GM06990 (cell line): ENCODE data around the gene APOL1.
"Not testable (repeated sequence)": the region's sequence is repeated elsewhere in the genome, so short reads cannot be mapped to it uniquely, and the experiment has no call there.

ENCODE experiments used
- DNase-seq: peaks from one replicate; pipeline ENCODE4 v3.0.0-alpha.2; 2011; ENCODE audit not compliant: insufficient read length; ENCODE audit errors: extremely low read depth
- H3K27me3 ChIP-seq: replicated peaks from 2 replicates; pipeline ENCODE4 v1.6.0; 2011; ENCODE audit warnings: low read length; ENCODE audit not compliant: control insufficient read depth, insufficient read depth
- H3K36me3 ChIP-seq: 2 replicates; pipeline ENCODE4 v1.5.1; 2011; ENCODE audit warnings: low read length; ENCODE audit not compliant: control insufficient read depth, insufficient read depth
- H3K4me3 ChIP-seq: replicated peaks from 2 replicates; pipeline ENCODE4 v1.5.1; 2011; ENCODE audit warnings: low read depth, mild to moderate bottlenecking, control low read depth, low read length
- CTCF ChIP-seq: IDR thresholded peaks from 2 replicates; pipeline ENCODE4 v1.5.1; 2011; ENCODE audit warnings: low read length, control low read depth, mild to moderate bottlenecking, inconsistent platforms; ENCODE audit not compliant: insufficient read depth, poor library complexity, severe bottlenecking

The APOL1 gene

GRCh38 chr22:36253523-36254490 lies 874 bp downstream of the APOL1 start:
- no peak for DNase-seq
- peak overlapping the region; percentile 82 for H3K4me3 ChIP-seq
- H3K27me3 ChIP-seq = no peaks in the 10 kb centered on the region
- no peak for TF ChIP-seq CTCF
- H3K36me3 ChIP-seq = peaks cover 2% of the 10 kb centered on the region; the same call in 1 of the 2 replicates

- H3K27me3 ChIP-seq, DNase-seq, H3K4me3 ChIP-seq, H3K36me3 ChIP-seq: not testable (repeated sequence)
These were observed 2.6 kb downstream of the APOL1 start for GRCh38 chr22:36255572-36255971.

GRCh38 chr22:36256478-36256877 lies 3.5 kb downstream of the APOL1 start:
- no peak for DNase-seq
- Histone ChIP-seq H3K36me3 (peaks cover 6% of the 10 kb centered on the region), H3K4me3 (no peak overlapping the region), H3K27me3 (no peaks in the 10 kb centered on the region)
- TF ChIP-seq CTCF = no peak

GRCh38 chr22:36257308-36257707 lies 4.4 kb downstream of the APOL1 start:
- DNase-seq = no peak
- TF ChIP-seq CTCF = no peak
- Histone ChIP-seq H3K36me3 (peaks cover 6% of the 10 kb centered on the region), H3K4me3 (no peak overlapping the region), H3K27me3 (no peaks in the 10 kb centered on the region)

GRCh38 chr22:36257948-36258670 lies 5.2 kb downstream of the APOL1 start:
- DNase-seq = no peak
- TF ChIP-seq CTCF = no peak
- peaks cover 8% of the 10 kb centered on the region for H3K36me3 ChIP-seq
- H3K4me3 ChIP-seq = no peak overlapping the region
- H3K27me3 ChIP-seq = no peaks in the 10 kb centered on the region
